Right atrium auricular region (tissue), 2 donors: ENCODE measurements around the gene POU2AF1. TPM values are rescaled to one million over a fixed set of nuclear protein-coding genes. Genes with fewer than 3 reads are reported as not detected.

Source experiments
- DNase-seq: peaks from one replicate; pipeline ENCODE4 v3.0.0-alpha.2; 2019; ENCODE audit warnings: low spot score
- H3K27ac ChIP-seq, 2 donors: fragments of 200-600 bp; sonication (generic); 1 replicate in 1 of 2; 2 replicates in 1 of 2; pipeline ENCODE4 v1.5.1; 2016 to 2019
- H3K27me3 ChIP-seq, 2 donors: fragments of 200-600 bp; sonication (generic); one replicate each; pipeline versions ENCODE4 v1.5.1 to v1.6.0; 2017 to 2019
- H3K36me3 ChIP-seq: fragments of 200-600 bp; sonication (generic); one replicate; pipeline ENCODE4 v1.5.1; 2016
- H3K4me1 ChIP-seq, 2 donors: fragments of 200-600 bp; sonication (generic); one replicate each; pipeline versions ENCODE4 v1.5.1 to v1.6.0; 2017 to 2019
- H3K4me3 ChIP-seq, 2 donors: fragments of 200-600 bp; sonication (generic); 1 replicate in 1 of 2; 2 replicates in 1 of 2; pipeline ENCODE4 v1.5.1; 2017 to 2019; ENCODE audit warnings: mild to moderate bottlenecking in 1 of 2, moderate library complexity in 1 of 2
- H3K9me3 ChIP-seq, 2 donors: fragments of 200-600 bp; sonication (generic); one replicate each; pipeline ENCODE4 v1.5.1; 2019
- CTCF ChIP-seq, 2 donors: fragments of 200-600 bp; sonication (generic); IDR thresholded peaks; one replicate each; pipeline ENCODE4 v1.5.1; 2019; ENCODE audit warnings: antibody characterized with exemption in 2 of 2
- total RNA-seq, 2 donors: library from RNA; depleted of rRNA; stranded (reverse); fragments of >200 nt; gene quantifications; one replicate each; pipeline ENCODE4 v1.1.0, GENCODE V29; 2016

Gene POU2AF1, protein sequence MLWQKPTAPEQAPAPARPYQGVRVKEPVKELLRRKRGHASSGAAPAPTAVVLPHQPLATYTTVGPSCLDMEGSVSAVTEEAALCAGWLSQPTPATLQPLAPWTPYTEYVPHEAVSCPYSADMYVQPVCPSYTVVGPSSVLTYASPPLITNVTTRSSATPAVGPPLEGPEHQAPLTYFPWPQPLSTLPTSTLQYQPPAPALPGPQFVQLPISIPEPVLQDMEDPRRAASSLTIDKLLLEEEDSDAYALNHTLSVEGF
- total RNA-seq: 1 to 10 TPM in 1 of 2 donors, under 1 TPM in 1; 0.11 to 1.6 TPM

- no peaks in the 10 kb centered on the region for H3K27me3 ChIP-seq
- peaks cover 0 to 12% of the 10 kb centered on the region in 2 donors for H3K4me1 ChIP-seq
- no peaks in the 10 kb centered on the region for H3K36me3 ChIP-seq
- H3K9me3 ChIP-seq: no peaks in the 10 kb centered on the region
- peak within 1 kb of the TSS in 1 of 2 donors; percentile 16 for H3K4me3 ChIP-seq
- no peak for TF ChIP-seq CTCF (IDR thresholded peaks at IDR 0.05)
- no peak for DNase-seq
- H3K27ac ChIP-seq: no peak within 1 kb of the TSS
Observed at GRCh38 chr11:111378861-111379601, at the start of gene POU2AF1. Gene POU2AF1 (minus strand): TSS chr11:111379275. CDS start chr11:111379177, 98 bp downstream.

- DNase-seq: no peak
- H3K27me3 ChIP-seq: no peaks in the 10 kb centered on the region
- no peaks in the 10 kb centered on the region for H3K36me3 ChIP-seq
- H3K4me3 ChIP-seq: no peak overlapping the region
- no peaks in the 10 kb centered on the region for H3K4me1 ChIP-seq
- no peak overlapping the region for H3K27ac ChIP-seq
- no peak for TF ChIP-seq CTCF (IDR thresholded peaks at IDR 0.05)
- H3K9me3 ChIP-seq: no peaks in the 10 kb centered on the region
Observed at GRCh38 chr11:111428113-111428876, 49.2 kb upstream of the POU2AF1 start.

DNA sequence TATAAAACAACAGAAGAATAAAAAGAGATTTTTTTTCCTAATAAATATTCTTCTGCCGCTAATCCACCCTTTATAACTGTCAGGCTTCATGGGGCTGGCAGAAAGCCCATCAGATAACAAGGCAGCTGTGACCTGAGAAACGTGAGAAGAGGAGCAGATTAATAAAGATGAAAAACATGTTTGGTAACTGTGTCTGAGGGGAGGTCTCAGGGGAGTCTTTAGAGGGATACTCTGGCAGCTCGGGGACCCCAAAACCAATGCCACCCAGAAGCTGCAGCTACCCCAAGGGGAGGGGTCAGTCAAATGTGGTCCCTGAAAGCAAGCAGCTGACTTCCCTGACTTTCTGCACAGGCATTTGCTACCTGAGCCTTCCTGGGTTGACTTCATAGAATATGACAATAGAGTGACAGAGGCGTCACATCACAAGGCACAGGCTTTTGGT is 48.4 kb upstream of the POU2AF1 start:
- H3K27me3 ChIP-seq: no peaks in the 10 kb centered on the region
- no peak overlapping the region for H3K27ac ChIP-seq
- H3K9me3 ChIP-seq: no peaks in the 10 kb centered on the region
- H3K4me1 ChIP-seq: no peaks in the 10 kb centered on the region
- no peak for TF ChIP-seq CTCF (IDR thresholded peaks at IDR 0.05)
- no peak for DNase-seq
- H3K36me3 ChIP-seq: no peaks in the 10 kb centered on the region
- no peak overlapping the region for H3K4me3 ChIP-seq

- H3K27ac ChIP-seq: no peak overlapping the region
- no peaks in the 10 kb centered on the region for H3K27me3 ChIP-seq
- H3K9me3 ChIP-seq: no peaks in the 10 kb centered on the region
- H3K36me3 ChIP-seq: no peaks in the 10 kb centered on the region
- DNase-seq: no peak
- TF ChIP-seq CTCF (IDR thresholded peaks at IDR 0.05): no peak
- H3K4me3 ChIP-seq: no peak overlapping the region
- H3K4me1 ChIP-seq: no peaks in the 10 kb centered on the region
Observed at GRCh38 chr11:111426617-111427016, 47.5 kb upstream of the POU2AF1 start.

- TF ChIP-seq CTCF (IDR thresholded peaks at IDR 0.05): no peak
Observed at GRCh38 chr11:111423250-111423615, 44.2 kb upstream of the POU2AF1 start.

More at GRCh38 chr11:111423250-111423615, 44.2 kb upstream of the POU2AF1 start:
- Histone ChIP-seq H3K27me3 (no peaks in the 10 kb centered on the region), H3K27ac (no peak overlapping the region), H3K36me3 (no peaks in the 10 kb centered on the region), H3K4me3 (no peak overlapping the region), H3K9me3 (no peaks in the 10 kb centered on the region), H3K4me1 (peaks cover 0 to 9% of the 10 kb centered on the region in 2 donors)
- no peak for DNase-seq
